ENCODE data around the gene KANSL1.
"Not testable (repeated sequence)": the region's sequence is repeated elsewhere in the genome, so short reads cannot be mapped to it uniquely, and the experiment has no call there.

The KANSL1 gene

DNA sequence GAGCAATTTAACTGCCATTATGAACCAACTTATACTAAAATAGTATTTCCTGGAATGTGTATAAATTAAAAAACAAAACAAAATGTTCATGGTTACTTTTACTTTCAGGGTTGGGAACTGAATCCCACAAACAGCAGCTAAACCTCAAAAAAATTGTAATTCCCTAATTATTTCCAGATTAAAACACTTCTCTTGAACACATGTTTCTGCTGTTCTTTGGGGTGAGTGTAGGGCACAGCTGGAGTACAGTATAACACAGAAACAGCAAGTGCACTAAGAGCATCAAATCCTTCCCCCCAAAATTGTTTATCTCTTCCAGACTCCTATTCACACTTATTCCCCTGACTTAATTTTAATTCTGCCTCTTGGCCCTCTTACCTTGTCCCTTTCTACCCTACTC, 56.4 kb downstream of the KANSL1 start:
- no peak for DNase-seq (ENCODE audit: low spot score)

DNA sequence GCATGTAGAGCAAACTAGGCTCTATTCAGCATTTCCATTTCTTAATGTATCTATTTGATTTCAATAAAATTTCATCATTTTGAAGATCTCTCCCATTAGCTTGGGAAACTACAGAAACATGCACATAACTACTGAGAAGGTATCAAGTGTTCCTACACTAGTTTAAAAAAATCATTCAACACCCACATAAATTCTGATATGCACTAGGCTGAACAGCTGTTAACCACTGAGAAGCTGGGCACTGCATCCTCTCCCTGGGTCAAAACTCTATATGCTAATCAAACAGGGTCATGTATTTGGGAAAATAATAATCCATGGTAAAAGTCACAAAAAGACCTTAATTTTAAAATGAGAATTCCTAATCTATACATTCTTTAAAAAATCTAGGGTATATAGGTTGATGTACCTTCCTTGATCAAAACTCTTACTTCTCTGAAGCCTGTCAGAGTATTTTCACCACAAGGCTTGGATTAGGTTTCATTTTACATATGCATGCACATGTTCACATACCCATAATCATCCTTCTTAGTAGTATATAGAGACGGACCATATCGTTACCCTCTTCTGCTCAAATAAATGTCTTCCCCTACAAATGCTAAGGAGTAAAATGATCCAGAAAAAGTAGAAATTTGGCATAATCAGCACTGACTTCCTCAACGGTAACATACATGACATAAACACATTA, 57.2 kb downstream of the KANSL1 start:
- no peak for DNase-seq (ENCODE audit: low spot score)

DNA sequence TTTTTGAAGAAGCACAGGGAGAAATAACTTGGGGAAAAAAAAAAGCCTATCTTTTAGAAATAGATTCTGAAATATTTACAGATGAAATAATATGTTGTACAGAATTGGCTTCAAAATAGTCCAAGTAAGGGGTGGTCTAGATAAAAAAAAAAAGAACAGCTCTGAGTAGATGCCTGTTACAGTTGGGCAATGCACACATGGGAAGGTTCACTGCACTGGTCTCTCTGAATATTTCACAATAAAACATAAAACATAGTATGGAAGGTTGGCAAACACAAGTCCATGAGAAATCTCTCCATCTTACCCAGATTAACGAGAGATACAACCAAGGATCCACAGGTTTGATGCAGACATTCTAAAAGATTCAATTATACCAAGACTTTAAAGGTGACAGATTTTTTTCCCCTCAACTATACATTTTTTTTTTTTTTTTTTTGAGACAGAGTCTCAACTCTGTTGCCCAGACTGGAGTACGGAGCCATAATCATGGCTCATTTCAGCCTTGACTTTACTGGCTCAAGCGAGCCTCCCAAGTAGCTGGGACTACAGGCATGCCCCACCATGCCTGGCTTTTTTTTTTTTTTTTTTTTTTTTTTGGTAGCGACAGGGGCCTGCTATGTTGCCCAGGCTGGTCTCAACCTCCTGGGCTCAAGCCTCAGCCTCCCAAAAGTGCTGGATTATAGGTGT, 58.0 kb downstream of the KANSL1 start:
- DNase-seq (ENCODE audit: low spot score): no peak

DNA sequence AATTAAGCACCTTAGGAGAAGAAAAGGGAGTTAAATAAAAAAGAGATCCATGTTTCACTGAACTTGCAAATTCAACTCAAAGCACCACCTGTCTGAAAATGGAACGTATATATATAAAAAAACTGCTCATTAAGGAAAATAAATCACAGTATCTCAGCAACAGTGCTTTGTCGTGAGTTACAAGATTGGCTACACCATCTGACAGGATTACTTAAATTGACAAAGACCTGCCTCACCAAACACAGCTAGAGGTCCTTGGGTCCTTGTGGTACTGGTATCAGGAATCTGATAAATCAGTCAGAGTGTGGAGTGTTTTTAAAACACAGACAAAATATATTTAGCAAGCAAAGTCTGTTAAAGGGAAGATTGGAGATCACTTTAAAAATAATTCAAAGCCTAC, 63.9 kb downstream of the KANSL1 start:
- DNase-seq (ENCODE audit: low spot score): no peak

DNA sequence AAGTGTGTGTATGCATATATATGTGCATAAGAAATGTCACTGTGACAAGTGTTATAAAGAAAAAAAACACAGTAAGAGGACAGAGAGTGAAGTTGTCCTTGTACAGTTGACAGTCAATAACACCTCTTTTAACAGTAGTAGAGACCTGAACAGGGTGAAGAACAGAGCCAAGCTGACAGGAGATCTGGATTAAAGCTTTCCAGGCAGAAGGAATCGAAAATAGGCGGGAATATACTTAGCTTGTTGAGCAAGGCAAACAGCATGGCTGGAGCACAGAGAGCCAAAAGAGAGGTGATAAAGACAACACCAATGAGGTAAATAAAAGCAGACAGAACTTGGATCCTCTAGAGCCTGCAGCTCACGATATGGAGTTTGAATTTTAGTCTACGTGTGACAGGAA, 64.8 kb downstream of the KANSL1 start:
- DNase-seq (ENCODE audit: low spot score): no peak

DNA sequence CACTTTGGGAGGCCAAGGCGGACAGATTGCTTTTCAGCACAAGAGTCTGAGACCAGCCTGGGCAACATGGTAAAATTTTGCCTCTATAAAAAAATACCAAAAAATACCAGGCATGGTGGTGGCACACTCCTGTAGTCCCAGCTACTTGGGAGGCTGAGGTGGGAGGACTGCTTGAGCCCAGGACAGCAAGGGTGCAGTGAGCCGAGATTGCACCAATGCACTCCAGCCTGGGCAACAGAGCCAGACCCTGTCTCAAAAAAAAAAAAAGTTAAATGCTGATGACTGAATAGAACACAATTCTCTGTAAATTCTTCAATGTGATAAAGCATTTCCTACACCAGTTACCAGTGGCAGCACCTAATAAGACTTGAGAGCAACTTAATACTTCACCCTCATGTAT, 65.7 kb downstream of the KANSL1 start:
- no peak for DNase-seq (ENCODE audit: low spot score)

DNA sequence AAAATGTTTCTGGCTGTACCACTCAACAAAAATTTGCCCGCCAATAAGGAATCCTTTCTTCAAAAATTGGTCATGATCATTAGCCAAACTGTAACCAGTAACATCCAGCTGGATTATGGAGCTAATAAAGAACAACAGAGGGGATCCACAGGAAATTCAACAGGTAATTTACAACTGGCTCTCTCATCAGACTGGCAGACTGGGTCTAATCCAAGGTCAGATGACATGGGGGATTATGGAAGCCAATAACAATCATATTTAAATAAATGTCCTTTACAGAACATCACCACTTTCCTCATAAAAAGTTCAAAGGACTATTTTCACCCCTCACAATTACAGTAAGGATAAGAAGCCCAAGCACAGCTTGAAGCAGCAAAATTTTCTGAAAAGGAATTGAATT, 66.4 kb downstream of the KANSL1 start:
- no peak for DNase-seq (ENCODE audit: low spot score)

DNA sequence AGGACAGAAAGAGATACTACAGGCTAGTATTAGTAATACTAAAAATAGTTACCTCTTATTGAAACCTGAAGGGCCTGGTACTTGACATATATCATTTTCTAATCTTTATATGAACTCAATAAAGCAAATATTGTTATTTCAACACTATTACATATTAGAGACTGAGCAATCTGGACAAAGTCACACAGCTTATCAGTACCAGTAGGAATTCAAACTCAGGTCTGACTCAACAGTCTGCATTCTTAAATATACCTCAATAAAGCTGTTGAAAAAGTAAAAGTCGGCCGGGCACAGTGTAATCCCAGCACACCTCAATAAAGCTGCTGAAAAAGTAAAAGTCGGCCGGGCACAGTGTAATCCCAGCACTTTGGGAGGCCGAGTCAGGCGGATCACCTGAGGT, 67.4 kb downstream of the KANSL1 start:
- no peak for DNase-seq (ENCODE audit: low spot score)

DNA sequence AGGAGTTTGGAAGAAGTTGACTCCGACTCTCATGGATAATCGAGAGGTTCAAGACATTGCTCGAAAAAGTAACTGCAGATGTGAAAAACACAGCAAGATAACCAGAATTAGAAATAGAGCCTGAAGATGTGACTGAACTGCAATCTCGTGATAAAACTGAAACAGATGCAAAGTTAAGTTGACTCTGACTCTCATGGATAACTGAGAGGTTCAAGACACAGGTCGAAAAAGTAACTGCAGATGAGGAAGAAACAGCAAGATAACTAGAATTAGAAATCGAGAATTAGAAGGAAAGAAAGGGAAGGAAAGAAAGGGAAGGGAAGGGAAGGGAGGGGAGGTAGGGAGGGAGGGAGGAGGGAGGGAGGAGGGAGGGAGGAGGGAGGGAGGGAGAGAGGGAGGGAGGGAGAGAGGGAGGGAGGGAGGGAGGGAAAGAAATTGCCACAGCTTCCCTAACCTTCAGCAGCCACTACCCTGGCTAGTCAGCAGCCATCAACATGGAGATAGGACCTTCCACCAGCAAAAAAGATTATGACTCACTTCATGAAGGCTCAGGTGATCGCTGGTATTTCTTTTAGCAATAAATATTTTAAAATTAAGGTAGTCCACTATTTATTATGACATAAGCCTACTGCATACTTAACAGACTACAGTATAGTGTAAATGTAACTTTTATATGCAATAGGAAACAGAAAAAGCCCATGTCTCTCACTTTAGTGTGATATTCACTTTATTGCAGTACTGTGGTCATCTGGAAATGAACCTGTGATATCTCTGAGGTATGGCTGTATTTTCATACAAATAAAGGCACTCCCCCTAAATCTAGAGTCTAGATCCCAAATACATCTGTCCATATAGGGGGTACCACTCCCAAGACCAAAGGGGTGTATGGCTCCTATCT, 68.3 kb downstream of the KANSL1 start:
- DNase-seq (ENCODE audit: low spot score): no peak

DNA sequence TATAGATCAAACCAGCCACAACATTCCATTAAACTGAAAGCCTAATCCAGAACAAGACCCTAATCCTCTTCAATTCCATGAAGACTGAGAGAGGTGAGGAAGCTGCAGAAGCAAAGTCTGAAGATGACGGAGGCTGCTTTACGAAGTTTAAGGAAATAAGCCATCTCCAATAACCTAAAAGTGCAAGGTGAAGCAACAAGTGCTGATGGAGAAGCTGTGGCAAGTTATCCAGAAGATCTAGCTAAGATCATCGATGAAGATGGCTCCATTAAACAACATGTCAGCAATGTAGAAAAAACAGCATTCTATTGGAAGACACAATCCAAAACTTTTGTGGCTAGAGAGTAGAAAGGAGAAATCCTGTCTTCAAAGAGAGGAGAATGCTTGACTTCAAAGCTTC, 69.6 kb downstream of the KANSL1 start:
- no peak for DNase-seq (ENCODE audit: low spot score)

DNA sequence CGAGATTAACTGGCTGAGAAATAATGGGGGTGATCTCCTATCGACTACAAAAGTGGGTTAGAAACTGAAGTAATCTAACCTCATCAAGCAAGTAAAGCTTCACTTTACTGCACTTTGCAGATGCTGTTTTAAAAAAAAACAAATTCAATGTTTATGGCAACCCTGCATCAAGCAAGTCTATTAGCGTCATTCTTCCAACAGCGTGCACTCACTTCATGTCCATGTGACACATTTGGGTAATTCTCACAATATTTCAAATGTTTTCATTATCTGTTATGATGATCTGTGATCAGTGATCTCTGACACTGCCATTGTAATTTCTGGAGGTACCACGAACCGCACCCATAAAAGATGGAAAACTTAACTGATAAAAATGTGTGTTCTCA, 70.8 kb downstream of the KANSL1 start:
- DNase-seq (ENCODE audit: low spot score): no peak

DNA sequence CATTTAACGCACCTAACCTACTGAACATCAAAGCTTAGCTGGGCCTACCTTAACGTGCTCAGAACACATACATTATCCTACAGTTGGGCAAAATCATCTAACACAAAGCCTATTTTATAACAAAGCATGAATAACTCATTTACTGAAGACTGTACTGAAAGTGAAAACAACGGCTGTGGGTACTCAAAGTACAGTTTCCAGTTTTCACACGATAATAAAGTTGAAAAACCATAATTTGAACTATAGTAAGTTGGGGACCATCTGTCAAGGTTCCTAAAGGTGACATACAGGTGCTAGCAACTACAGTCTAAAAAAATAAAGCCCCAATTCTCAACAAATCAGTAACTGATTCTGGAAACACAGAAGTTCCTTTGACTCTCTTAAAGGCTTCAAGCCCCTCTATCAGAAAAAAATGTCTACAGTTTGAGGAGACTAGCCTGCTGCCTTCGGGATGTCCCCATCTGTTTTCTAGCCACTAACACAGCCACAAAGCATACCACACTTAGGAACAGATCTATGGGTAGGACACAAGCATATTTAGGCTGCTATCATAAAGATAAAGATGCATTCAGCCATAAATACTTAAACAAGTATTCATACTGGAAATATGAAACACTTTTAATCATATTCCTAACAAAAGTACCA, 71.3 kb downstream of the KANSL1 start:
- DNase-seq (ENCODE audit: low spot score): no peak

DNA sequence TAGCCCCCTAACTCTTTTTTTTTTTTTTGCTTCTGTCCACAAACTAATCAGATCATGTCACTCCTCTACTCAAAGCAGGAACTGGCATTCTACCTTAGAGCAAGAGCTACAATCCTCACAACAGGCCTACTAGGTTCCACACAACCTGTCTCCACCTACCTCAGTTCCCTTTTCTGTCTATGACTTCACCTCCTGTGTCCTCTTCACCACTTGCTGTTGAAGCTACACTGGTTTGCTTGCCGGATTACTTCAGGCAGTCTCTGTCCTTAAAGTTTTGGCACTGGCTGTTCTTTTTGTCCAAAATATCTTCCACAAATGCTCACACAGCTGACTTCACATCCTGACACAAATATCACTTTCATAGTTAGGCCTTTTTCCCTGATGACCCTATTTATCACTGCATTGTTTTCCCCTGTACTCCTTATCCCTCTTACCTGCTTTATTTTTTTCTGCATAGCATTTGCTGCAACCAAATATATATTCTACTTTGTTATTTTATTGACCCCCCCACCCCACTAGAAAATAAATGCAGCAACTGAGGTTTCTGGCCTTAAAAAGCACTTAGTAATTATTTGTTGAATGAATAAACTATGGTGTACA, 72.0 kb downstream of the KANSL1 start:
- no peak for DNase-seq (ENCODE audit: low spot score)

DNA sequence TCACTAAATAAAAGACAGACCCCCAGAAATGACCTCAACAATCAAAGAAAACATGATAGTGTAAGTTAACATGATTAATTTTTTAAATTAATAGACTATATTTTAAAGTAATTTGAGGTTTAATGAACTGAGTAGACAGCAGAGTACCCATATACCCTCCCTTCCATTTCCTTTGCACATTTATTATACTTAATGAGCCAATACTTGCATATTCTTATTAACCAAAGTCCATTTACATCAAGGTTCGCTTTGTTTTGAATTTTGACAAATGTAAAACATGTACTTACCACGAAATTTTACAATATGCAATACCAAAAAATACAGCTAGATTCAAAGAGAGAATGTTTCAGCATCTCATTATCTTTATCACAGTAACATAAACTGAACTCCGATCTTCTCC, 72.7 kb downstream of the KANSL1 start:
- DNase-seq (ENCODE audit: low spot score): no peak

DNA sequence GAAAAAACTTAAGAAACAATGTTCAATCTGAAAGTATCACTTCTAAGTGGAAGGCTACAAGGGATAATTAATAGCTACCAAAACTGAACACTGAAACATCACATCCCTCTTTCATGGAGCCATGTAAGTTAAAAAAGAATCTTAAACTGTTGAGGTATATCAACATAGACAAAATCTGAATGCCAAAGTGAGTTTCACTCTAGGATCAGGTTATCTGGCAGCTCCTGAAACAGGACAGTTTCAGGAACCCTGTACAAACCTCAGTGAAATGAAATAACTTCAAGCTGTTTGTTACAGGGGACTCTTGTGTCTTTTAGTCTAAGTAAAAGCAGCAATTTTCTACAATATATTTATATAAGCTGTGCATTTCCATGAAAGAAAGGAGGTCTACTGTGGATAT, 73.2 kb downstream of the KANSL1 start:
- DNase-seq (ENCODE audit: low spot score): no peak

DNA sequence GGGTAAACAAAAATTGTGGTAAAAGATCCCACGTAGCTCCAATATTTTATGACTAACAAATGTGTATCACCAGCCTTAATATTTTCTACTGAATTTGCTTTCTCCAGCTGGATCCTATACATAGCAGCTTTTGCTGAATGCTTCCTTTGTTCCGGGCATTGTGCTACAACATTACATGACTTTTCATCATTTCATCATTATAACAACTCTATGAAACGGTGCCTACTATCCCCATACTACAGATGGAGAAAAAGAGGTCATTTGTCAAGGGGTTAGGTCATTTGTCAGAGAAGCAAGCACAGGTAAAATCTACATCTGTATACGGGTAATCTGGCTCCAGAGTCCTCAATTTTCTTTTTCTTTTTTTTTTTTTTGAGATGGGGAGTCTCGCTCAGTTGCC, 74.3 kb downstream of the KANSL1 start:
- DNase-seq (ENCODE audit: low spot score): no peak

DNA sequence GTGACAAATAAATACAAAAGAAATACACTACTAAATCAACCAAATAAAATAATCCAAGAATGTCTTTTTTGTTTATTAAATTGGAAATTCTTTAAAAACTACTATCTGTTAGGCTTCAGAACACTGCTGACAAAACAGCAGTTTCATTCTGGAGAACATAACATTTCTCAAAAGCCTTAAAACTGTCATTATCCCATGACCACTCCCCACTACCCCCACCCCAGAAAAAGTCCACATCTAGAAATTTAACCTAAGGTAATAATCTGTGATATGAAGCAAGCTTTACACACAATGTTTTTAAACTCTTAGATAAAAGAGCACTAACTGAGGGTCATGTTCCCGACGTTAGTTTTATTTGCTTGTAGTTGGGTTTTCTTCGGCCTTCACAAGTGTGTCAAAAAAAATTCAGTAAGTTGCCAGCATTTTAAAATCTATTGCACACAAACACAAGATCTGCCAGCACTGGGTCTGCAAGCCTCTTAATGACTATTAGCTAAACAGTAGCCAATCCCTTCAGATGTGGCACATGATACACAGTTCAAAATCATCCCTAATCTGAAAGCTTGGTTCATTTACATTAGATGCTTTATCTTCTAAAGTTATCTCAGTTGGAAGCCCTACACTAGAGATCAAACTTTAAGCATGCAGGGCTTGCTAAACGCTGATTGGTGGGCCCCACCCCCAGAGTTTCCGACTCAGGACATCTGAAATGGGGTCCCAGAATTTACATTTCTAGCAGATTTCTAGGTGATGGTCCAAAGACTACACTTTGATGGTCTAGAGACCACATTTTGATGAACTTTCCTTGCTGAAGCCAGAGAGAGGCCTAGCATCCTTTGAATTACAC, 75.2 kb downstream of the KANSL1 start:
- no peak for DNase-seq (ENCODE audit: low spot score)

DNA sequence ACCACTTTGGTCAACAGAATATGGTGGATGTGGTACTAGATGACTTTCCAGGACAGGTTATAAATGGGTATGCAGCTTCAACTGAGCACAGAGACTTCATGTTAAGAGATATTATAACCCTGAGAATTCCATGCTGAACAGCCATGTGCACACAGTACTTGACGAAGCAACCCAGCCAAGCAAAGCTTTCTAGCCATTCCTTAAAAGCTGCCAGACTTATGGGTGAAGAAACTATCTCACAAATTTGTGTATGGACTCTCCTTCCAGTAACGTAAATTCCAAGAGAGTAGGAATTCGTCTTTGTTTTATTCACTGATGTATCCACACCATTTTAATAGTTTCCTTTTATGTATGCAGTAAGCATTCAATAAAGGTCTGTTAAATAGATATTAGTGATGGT, 76.1 kb downstream of the KANSL1 start:
- DNase-seq (ENCODE audit: low spot score): no peak

DNA sequence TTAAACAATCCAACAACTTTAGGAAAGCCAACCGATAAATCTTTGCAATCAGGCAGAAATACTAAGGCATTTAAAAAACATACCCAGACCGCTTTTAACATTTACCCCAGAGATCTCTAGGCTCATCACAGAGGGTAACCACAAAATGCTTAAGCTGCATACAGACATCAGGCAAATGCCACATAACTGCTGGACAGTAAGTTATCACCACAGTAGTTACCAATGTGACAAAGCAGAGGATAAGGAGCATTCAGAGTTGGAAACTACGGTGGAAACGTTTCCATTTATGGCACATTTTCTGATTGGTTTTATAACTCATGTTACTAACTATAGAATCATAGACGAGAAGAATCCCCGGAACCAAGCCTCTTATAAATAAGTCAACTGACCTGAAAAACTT, 77.5 kb downstream of the KANSL1 start:
- DNase-seq (ENCODE audit: low spot score): no peak

DNA sequence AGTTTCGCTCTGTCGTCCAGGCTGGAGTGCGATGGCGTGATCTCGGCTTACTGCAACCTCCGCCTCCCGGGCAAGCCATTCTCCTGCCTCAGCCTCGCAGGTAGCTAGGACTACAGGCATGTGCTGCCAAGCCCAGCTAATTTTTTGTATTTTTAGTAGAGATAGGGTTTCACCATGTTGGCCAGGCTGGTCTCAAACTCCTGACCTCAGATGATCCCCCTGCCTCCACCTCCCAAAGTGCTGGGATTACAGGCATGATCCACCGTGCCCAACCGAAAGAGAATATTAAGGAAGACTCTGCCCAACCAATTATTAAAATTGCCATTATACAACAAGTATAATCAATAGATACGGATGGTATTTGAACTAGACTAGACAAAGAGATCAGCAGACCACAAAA, 82.0 kb downstream of the KANSL1 start:
- not testable (repeated sequence) for DNase-seq (ENCODE audit: low spot score)

DNA sequence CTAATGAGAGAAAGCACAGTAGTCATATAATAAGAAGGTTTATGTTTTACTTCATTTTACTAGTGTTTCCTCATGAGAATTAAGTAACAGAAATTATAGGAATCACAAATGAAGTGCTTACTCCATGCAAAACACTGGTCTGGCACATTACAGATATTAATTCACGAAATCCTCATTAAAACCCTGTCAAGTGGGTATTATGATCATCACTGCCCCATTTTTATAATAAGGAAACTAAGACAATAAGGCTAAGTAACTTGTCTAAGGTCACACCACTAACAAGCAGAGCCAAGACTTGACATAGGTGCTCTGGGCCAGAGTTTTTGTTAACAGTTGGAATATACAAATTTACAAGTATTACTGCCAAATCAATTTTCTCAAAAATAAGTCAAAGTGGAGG, 83.0 kb downstream of the KANSL1 start:
- DNase-seq (ENCODE audit: low spot score): no peak
